Esophagus muscularis mucosa (tissue), 3 donors: Measurements from ENCODE around the gene ERCC5.

Source experiments
- POLR2A ChIP-seq: fragments of 450-650 bp; IDR thresholded peaks from one replicate; pipeline ENCODE4 v1.6.1; 2017; ENCODE audit warnings: antibody characterized with exemption, moderate library complexity, mild to moderate bottlenecking, low read depth
- POLR2AphosphoS5 ChIP-seq, 2 donors: sonication (generic); formaldehyde crosslinking; IDR thresholded peaks; one replicate each; pipeline ENCODE4 v1.6.1; 2017; ENCODE audit warnings: antibody characterized with exemption in 2 of 2
- TF ChIP-seq, protein P1 (sequence below), 3 experiments: fragments of 200-600 bp in 2 of 3; fragments of 450-650 bp in 1 of 3; sonication (generic) in 2 of 3; IDR thresholded peaks; one replicate each; pipeline ENCODE4 v1.5.1; 2017 to 2019; ENCODE audit warnings: antibody characterized with exemption in 3 of 3, mild to moderate bottlenecking in 2 of 3, moderate library complexity in 1 of 3

DNA sequence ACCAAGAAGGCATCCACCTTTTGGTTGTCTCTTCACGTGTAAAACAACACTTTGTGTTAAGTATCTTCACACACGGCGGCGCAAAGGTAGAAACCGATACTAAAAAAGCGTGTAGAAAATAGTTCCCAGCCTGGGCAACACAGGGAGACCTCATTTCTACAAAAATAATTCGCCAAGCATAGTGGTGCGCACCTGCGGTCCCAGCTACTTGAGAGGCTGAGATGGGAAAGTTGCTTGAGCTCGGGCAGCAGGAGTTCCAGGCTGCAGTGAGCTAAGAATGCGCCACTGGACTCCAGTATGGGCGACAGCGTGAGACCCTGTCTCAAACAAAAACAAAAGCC, 573 bp upstream of the ERCC5 start:
- TF ChIP-seq, protein P1, sequence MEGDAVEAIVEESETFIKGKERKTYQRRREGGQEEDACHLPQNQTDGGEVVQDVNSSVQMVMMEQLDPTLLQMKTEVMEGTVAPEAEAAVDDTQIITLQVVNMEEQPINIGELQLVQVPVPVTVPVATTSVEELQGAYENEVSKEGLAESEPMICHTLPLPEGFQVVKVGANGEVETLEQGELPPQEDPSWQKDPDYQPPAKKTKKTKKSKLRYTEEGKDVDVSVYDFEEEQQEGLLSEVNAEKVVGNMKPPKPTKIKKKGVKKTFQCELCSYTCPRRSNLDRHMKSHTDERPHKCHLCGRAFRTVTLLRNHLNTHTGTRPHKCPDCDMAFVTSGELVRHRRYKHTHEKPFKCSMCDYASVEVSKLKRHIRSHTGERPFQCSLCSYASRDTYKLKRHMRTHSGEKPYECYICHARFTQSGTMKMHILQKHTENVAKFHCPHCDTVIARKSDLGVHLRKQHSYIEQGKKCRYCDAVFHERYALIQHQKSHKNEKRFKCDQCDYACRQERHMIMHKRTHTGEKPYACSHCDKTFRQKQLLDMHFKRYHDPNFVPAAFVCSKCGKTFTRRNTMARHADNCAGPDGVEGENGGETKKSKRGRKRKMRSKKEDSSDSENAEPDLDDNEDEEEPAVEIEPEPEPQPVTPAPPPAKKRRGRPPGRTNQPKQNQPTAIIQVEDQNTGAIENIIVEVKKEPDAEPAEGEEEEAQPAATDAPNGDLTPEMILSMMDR (IDR thresholded peaks at IDR 0.05), result no peak
- no peak for TF ChIP-seq POLR2A
- TF ChIP-seq POLR2AphosphoS5 (IDR thresholded peaks at IDR 0.05), result no peak
